Muscle of leg (tissue), 11 donors: ENCODE data around the gene CXCL1. TPM values are rescaled to one million over a fixed set of nuclear protein-coding genes. Genes with fewer than 3 reads are reported as not detected.

Experiments used
- DNase-seq: peaks from one replicate; pipeline ENCODE4 v3.0.0; 2013
- H3K27ac ChIP-seq: one replicate; pipeline ENCODE4 v1.5.1; 2013; ENCODE audit warnings: mild to moderate bottlenecking, low read length, control low read depth
- H3K27me3 ChIP-seq: one replicate; pipeline ENCODE4 v1.6.1; 2013; ENCODE audit warnings: low read length; ENCODE audit not compliant: control insufficient read depth, insufficient read depth
- H3K36me3 ChIP-seq: one replicate; pipeline ENCODE4 v1.6.1; 2013; ENCODE audit warnings: low read length; ENCODE audit not compliant: control insufficient read depth, insufficient read depth
- H3K4me1 ChIP-seq: one replicate; pipeline ENCODE4 v1.6.1; 2013; ENCODE audit warnings: low read length; ENCODE audit not compliant: control insufficient read depth, insufficient read depth
- H3K4me3 ChIP-seq: one replicate; pipeline ENCODE4 v1.5.1; 2013; ENCODE audit warnings: low read length, control low read depth
- H3K9me3 ChIP-seq: replicated peaks from 2 replicates; pipeline ENCODE4 v1.6.1; 2013; ENCODE audit warnings: low read depth, low read length; ENCODE audit not compliant: control insufficient read depth
- WGBS: methylation state at CpG from one replicate; pipeline ENCODE4 v1.1.5; 2013; ENCODE audit warnings: missing lambda C conversion rate; ENCODE audit not compliant: insufficient coverage; 5-methylcytosine and 5-hydroxymethylcytosine counted together
- polyA plus RNA-seq, 8 donors: library from polyadenylated mRNA; unstranded; fragments of 120-200 nt; gene quantifications; one replicate each; pipeline versions ENCODE4 v1.2.1 to v1.2.3, GENCODE V29; 2013; ENCODE audit warnings: inconsistent platforms in 1 of 8, low replicate concordance in 1 of 8; ENCODE audit not compliant: insufficient read length in 8 of 8, insufficient read depth in 1 of 8
- total RNA-seq: library from RNA; stranded (reverse); fragments of 120-200 nt; gene quantifications from one replicate; pipeline ENCODE4 v1.2.4, GENCODE V29; 2013

CXCL1 gene
- total and polyA plus RNA-seq, 9 donors, result 0.13 to 1.2 (median 0.33) TPM; not detected in 1

DNA sequence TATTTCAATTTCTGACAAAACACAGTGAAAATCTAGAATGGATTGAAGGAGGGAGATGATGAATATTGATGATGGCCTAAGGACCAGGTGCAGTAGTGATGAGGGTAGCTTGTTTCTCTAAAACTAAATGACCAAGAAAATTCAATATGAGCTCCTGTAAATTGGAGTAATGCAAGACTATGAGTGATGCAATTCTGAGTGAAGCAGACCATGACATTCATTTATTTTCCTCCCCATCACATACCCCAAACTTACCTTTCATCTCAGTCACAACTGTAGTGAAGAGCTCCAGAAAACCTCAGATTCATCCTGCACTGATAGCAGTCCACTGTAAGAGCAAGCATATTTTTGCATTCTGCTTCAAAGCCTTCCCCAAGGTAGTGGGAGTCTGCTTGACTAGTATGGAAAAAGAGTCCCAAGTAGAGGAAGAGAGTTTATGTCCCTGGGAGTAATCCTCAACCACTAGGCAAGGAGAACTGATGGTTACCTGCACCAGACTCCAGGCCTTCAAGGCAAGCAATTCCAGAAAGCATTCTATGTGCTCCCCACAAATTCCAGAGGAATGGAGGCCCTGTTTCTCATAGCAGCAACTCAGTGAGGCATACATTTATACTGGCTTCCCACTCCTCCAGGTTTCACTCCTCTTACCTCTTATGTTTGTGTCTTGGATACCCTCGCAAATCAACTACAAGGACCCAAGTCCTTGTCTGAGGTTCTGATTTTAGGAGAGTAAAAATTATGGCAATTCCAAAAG is 47.2 kb downstream of the CXCL1 start:
- no peak for DNase-seq
- Histone ChIP-seq H3K9me3 (no peaks in the 10 kb centered on the region), H3K27ac (no peak overlapping the region), H3K4me3 (no peak overlapping the region), H3K36me3 (no peaks in the 10 kb centered on the region), H3K4me1 (no peaks in the 10 kb centered on the region), H3K27me3 (no peaks in the 10 kb centered on the region)
- WGBS, result no CpG with 5 or more reads among the region's 1 CpG

- H3K4me3 ChIP-seq, result no peak overlapping the region
- no peaks in the 10 kb centered on the region for H3K36me3 ChIP-seq
- no peaks in the 10 kb centered on the region for H3K4me1 ChIP-seq
- H3K27me3 ChIP-seq, result no peaks in the 10 kb centered on the region
- WGBS, result no CpG with 5 or more reads among the region's 2 CpGs
- no peak overlapping the region for H3K27ac ChIP-seq
- no peaks in the 10 kb centered on the region for H3K9me3 ChIP-seq
- DNase-seq, result peak; percentile 11
Measured at GRCh38 chr4:73917081-73917501, 47.9 kb downstream of the CXCL1 start.

DNA sequence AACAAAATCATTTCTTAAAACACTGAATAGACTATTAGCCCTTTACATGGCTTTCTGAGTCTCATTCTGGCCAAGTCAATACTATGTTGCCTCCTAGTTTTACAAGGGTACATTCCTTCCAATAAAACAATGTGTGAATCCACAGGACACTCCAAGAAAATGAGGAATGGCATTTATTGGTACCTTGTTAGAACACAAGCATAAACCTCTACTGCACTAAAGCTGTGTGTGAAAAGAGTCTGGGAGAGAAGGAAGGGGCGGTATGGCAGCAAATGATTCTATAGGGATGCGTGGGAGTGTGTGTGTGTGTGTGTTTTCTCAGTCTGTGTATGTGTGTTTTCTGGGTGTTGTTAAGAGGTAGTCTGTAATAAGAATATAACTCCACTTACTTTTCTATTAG is 48.9 kb downstream of the CXCL1 start:
- Histone ChIP-seq H3K4me3 (no peak overlapping the region), H3K27ac (no peak overlapping the region), H3K27me3 (no peaks in the 10 kb centered on the region), H3K36me3 (no peaks in the 10 kb centered on the region), H3K4me1 (no peaks in the 10 kb centered on the region), H3K9me3 (no peaks in the 10 kb centered on the region)
- DNase-seq, result no peak
- no CpG with 5 or more reads among the region's 2 CpGs for WGBS

GRCh38 chr4:73919691-73920090 is 50.5 kb downstream of the CXCL1 start:
- H3K27ac ChIP-seq, result no peak overlapping the region
- H3K4me1 ChIP-seq, result no peaks in the 10 kb centered on the region
- WGBS, result 71% methylated on average over 1 of the region's 3 CpGs
- DNase-seq, result no peak
- no peaks in the 10 kb centered on the region for H3K9me3 ChIP-seq
- H3K4me3 ChIP-seq, result no peak overlapping the region
- no peaks in the 10 kb centered on the region for H3K27me3 ChIP-seq
- no peaks in the 10 kb centered on the region for H3K36me3 ChIP-seq

Other genes starting within 250 kb of the CXCL1 start
- gene RASSF6, start 249.0 kb upstream of the CXCL1 start, total RNA-seq, result 0.04 TPM
- gene RASSF6, start 249.0 kb upstream of the CXCL1 start, polyA plus RNA-seq, result under 1 TPM in 5 of 8 donors, not detected in 3; 0.15 to 0.72 (median 0.37) TPM
- gene CXCL8, start 128.8 kb upstream of the CXCL1 start, total RNA-seq, result 4.0 TPM
- 10 to 100 TPM in 1 of 8 donors, 1 to 10 TPM in 7; 1.2 to 10.7 (median 3.2) TPM for gene CXCL8, start 128.8 kb upstream of the CXCL1 start, polyA plus RNA-seq
- not detected for gene CXCL6, start 32.7 kb upstream of the CXCL1 start, total RNA-seq
- gene CXCL6, start 32.7 kb upstream of the CXCL1 start, polyA plus RNA-seq, result under 1 TPM in 5 of 8 donors, not detected in 3; 0.09 to 0.26 (median 0.20) TPM
- 0.27 TPM for gene PF4V1, start 16.1 kb upstream of the CXCL1 start, total RNA-seq
- gene PF4V1, start 16.1 kb upstream of the CXCL1 start, polyA plus RNA-seq, result under 1 TPM in 2 of 8 donors, not detected in 6; 0.31 to 0.40 TPM
- gene PF4, start 112.6 kb downstream of the CXCL1 start, total RNA-seq, result 0.62 TPM
- 1 to 10 TPM; 1.1 to 3.3 (median 1.6) TPM for gene PF4, start 112.6 kb downstream of the CXCL1 start, polyA plus RNA-seq
- gene PPBP, start 118.8 kb downstream of the CXCL1 start, total RNA-seq, result 4.5 TPM
- 1 to 10 TPM; 1.5 to 8.2 (median 4.2) TPM for gene PPBP, start 118.8 kb downstream of the CXCL1 start, polyA plus RNA-seq
- gene CXCL5, start 129.3 kb downstream of the CXCL1 start, total RNA-seq, result 0.04 TPM
- gene CXCL5, start 129.3 kb downstream of the CXCL1 start, polyA plus RNA-seq, result under 1 TPM; 0.05 to 0.32 (median 0.15) TPM
- gene CXCL3, start 169.3 kb downstream of the CXCL1 start, total RNA-seq, result 0.18 TPM
- gene CXCL3, start 169.3 kb downstream of the CXCL1 start, polyA plus RNA-seq, result under 1 TPM in 6 of 8 donors, not detected in 2; 0.17 to 0.84 (median 0.27) TPM
- 0.66 TPM for gene CXCL2, start 229.8 kb downstream of the CXCL1 start, total RNA-seq
- gene CXCL2, start 229.8 kb downstream of the CXCL1 start, polyA plus RNA-seq, result 1 to 10 TPM in 6 of 8 donors, under 1 TPM in 2; 0.44 to 2.1 (median 1.4) TPM